Mucosa of rectum (tissue), 2 donors: ENCODE measurements around the gene DUSP1.
A peak's percentile ranks its signal among the peaks of the same experiment; 100 is the strongest.
"Not testable (repeated sequence)": the region's sequence is repeated elsewhere in the genome, so short reads cannot be mapped to it uniquely, and the experiment has no call there.

ENCODE experiments used
- H3K27ac ChIP-seq, 2 donors: one replicate each; pipeline ENCODE4 v1.7.0; 2013; ENCODE audit warnings: inconsistent platforms in 2 of 2, low read depth in 2 of 2, low read length in 2 of 2
- H3K27me3 ChIP-seq, 2 donors: one replicate each; pipeline ENCODE4 v1.7.0; 2013; ENCODE audit warnings: low read length in 2 of 2; ENCODE audit not compliant: control insufficient read depth in 2 of 2, insufficient read depth in 2 of 2
- H3K36me3 ChIP-seq, 2 donors: one replicate each; pipeline ENCODE4 v1.7.0; 2013; ENCODE audit warnings: low read length in 2 of 2; ENCODE audit not compliant: control insufficient read depth in 2 of 2, insufficient read depth in 2 of 2
- H3K4me1 ChIP-seq, 2 donors: one replicate each; pipeline ENCODE4 v1.7.0; 2013; ENCODE audit warnings: low read length in 2 of 2, mild to moderate bottlenecking in 1 of 2; ENCODE audit not compliant: control insufficient read depth in 2 of 2, insufficient read depth in 2 of 2
- H3K4me3 ChIP-seq, 2 donors: one replicate each; pipeline ENCODE4 v1.7.0; 2013; ENCODE audit warnings: low read length in 2 of 2
- H3K9ac ChIP-seq, 2 donors: one replicate each; pipeline ENCODE4 v1.7.0; 2013; ENCODE audit warnings: low read length in 2 of 2, low read depth in 1 of 2, mild to moderate bottlenecking in 1 of 2
- H3K9me3 ChIP-seq, 2 donors: one replicate each; pipeline ENCODE4 v1.7.0; 2013; ENCODE audit warnings: low read length in 2 of 2; ENCODE audit not compliant: control insufficient read depth in 2 of 2
- donor health status: healthy.
- donor health status: Normal muscosa, but diverticular disease.

DUSP1 gene, protein sequence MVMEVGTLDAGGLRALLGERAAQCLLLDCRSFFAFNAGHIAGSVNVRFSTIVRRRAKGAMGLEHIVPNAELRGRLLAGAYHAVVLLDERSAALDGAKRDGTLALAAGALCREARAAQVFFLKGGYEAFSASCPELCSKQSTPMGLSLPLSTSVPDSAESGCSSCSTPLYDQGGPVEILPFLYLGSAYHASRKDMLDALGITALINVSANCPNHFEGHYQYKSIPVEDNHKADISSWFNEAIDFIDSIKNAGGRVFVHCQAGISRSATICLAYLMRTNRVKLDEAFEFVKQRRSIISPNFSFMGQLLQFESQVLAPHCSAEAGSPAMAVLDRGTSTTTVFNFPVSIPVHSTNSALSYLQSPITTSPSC

DNA sequence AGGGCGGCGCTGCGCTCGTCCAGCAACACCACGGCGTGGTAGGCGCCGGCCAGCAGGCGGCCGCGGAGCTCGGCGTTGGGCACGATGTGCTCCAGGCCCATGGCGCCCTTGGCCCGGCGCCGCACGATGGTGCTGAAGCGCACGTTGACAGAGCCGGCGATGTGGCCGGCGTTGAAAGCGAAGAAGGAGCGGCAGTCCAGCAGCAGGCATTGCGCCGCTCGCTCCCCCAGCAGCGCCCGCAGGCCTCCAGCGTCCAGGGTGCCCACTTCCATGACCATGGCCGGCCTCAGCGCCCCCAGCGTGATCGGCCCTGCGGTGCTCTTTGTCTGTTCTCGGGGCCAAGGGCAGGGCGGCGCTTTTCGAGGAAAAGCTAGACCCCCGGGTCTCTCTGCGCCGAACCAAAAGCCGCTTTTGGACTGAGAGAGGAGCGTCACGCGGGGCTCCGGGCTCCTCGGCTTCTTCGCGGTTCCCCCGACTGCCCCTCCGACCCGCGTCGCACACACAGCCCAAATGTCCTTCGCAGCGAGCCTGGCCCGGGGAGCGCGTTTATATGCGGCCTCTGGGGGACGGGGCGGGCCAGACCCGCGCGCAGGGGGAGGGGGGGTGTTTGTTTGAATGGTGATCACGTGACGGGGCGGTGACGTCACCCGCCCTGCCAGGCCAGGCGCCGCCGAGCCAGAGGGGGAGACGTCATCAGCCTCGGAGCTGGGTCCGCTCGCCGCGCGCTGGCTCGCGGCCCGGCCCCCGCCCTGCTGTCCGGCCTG lies at the start of gene DUSP1:
DUSP1 (minus strand) TSS at position 521 of the 764 bp plus-strand sequence; CDS start at position 278, 243 bp downstream.
- Histone ChIP-seq H3K4me1 (peaks cover 64 to 65% of the 10 kb centered on the region in 2 donors), H3K4me3 (peak within 1 kb of the TSS; percentile 75 to 89), H3K36me3 (peaks cover 23 to 28% of the 10 kb centered on the region in 2 donors), H3K9me3 (no peaks in the 10 kb centered on the region), H3K27ac (peak within 1 kb of the TSS; percentile 100), H3K9ac (peak within 1 kb of the TSS; percentile 100), H3K27me3 (no peaks in the 10 kb centered on the region)

DNA sequence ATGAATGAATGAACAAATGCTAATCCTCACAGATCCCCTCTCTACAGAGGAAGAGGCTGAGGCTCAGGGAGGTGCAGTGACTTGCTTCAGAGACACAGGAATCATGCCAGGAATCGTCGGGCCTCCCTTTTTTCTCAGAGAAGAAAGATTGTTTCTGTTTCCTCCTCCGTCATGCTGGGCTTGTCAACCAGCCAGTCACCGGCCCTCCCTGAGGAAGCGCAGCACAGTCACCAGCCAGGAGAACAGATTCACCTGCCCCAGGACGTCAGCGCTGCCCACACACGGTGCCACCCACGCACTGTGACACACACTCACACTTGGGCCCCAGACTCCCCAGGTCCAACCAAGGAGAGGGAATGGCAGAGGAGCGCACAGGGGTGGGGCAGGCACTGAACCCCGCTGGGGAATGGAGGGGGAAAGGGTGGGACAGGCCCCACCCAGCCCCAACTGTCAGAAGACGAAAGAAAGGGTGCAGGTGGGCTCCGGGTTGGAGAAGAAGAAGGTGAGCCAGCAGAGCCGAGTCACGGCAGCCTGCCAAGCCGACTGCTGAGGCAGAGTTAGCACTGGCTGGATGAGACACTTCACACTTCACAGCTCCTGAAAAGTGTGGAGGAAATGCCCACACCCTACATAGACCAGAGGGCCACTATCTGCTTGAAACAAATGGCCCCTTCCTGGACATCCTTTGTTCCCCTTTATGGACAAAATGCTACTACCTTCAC lies 49.2 kb upstream of the DUSP1 start:
- Histone ChIP-seq H3K4me3 (peak overlapping the region; percentile 16 to 49), H3K9ac (peak overlapping the region in 1 of 2 donors; percentile 66), H3K27ac (peak overlapping the region; percentile 54 to 56), H3K9me3 (no peaks in the 10 kb centered on the region), H3K27me3 (no peaks in the 10 kb centered on the region), H3K36me3 (no peaks in the 10 kb centered on the region), H3K4me1 (peaks cover 8 to 15% of the 10 kb centered on the region in 2 donors)

- Histone ChIP-seq H3K27me3 (no peaks in the 10 kb centered on the region), H3K4me1 (peaks cover 8 to 15% of the 10 kb centered on the region in 2 donors), H3K4me3 (peak overlapping the region in 1 of 2 donors; percentile 7), H3K27ac (peak overlapping the region in 1 of 2 donors; percentile 56), H3K36me3 (no peaks in the 10 kb centered on the region), H3K9ac (peak overlapping the region in 1 of 2 donors; percentile 66), H3K9me3 (no peaks in the 10 kb centered on the region)
Measured at GRCh38 chr5:172819569-172819968, 48.6 kb upstream of the DUSP1 start.

GRCh38 chr5:172818081-172818480 lies 47.1 kb upstream of the DUSP1 start:
- H3K36me3 ChIP-seq, result no peaks in the 10 kb centered on the region
- no peak overlapping the region for H3K9ac ChIP-seq
- no peaks in the 10 kb centered on the region for H3K9me3 ChIP-seq
- no peak overlapping the region for H3K4me3 ChIP-seq
- no peak overlapping the region for H3K27ac ChIP-seq
- H3K27me3 ChIP-seq, result no peaks in the 10 kb centered on the region
- peaks cover 8 to 15% of the 10 kb centered on the region in 2 donors for H3K4me1 ChIP-seq

GRCh38 chr5:172817664-172818063 lies 46.7 kb upstream of the DUSP1 start:
- Histone ChIP-seq H3K36me3 (no peaks in the 10 kb centered on the region), H3K9ac (no peak overlapping the region), H3K4me3 (no peak overlapping the region), H3K4me1 (peaks cover 8 to 15% of the 10 kb centered on the region in 2 donors), H3K27ac (no peak overlapping the region), H3K27me3 (no peaks in the 10 kb centered on the region), H3K9me3 (no peaks in the 10 kb centered on the region)

- Histone ChIP-seq H3K36me3 (no peaks in the 10 kb centered on the region), H3K27me3 (no peaks in the 10 kb centered on the region), H3K9me3 (no peaks in the 10 kb centered on the region), H3K27ac (no peak overlapping the region), H3K4me1 (peaks cover 8 to 15% of the 10 kb centered on the region in 2 donors), H3K9ac (no peak overlapping the region), H3K4me3 (no peak overlapping the region)
Measured at GRCh38 chr5:172816925-172817562, 46.0 kb upstream of the DUSP1 start.

DNA sequence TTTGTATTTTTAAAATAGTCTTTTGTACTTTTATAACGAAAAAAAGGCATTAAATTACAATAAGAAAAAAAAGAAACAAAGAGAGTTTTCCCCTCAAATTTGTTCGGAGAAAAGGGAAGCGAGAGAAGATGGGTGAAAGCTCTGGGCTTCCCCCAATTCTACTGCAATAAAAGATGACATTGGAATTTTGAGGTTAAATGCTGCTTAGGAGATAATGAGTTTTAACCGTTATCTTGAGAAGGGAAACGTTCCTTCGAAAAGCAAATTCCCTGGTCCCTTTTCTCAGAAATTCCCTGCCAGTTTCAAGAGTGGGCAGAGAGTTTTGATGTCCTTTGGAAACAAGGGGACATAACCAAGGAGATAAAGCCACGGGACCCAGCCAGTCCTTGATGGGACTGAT lies 44.6 kb upstream of the DUSP1 start:
- no peak overlapping the region for H3K27ac ChIP-seq
- H3K27me3 ChIP-seq, result no peaks in the 10 kb centered on the region
- H3K4me1 ChIP-seq, result peaks cover 8 to 14% of the 10 kb centered on the region in 2 donors
- H3K9ac ChIP-seq, result no peak overlapping the region
- H3K36me3 ChIP-seq, result no peaks in the 10 kb centered on the region
- no peaks in the 10 kb centered on the region for H3K9me3 ChIP-seq
- no peak overlapping the region for H3K4me3 ChIP-seq

DNA sequence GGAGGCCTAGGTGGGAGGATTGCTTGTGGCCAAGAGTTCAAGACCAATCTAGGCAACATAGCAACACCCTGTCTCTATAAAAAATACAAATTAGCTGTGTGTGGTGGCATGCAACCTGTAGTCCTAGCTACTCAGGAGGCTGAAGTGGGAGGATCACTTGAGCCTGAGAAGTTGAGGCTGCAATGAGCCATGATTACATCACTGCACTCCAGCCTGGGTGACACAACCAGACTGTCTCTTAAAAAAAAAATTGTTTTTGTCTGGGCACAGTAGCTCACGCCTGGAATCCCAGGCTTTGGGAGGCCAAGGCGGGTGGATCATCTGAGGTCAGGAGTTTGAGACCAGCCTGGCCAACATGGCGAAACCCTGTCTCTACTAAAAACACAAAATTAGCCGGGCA lies 40.0 kb upstream of the DUSP1 start:
- H3K27me3 ChIP-seq, H3K36me3 ChIP-seq, H3K9me3 ChIP-seq, H3K4me3 ChIP-seq, H3K27ac ChIP-seq, H3K9ac ChIP-seq, H3K4me1 ChIP-seq: not testable (repeated sequence)

GRCh38 chr5:172809774-172810173 lies 38.8 kb upstream of the DUSP1 start:
- H3K9me3 ChIP-seq, result no peaks in the 10 kb centered on the region
- H3K27ac ChIP-seq, result no peak overlapping the region
- no peaks in the 10 kb centered on the region for H3K27me3 ChIP-seq
- H3K4me3 ChIP-seq, result no peak overlapping the region
- no peaks in the 10 kb centered on the region for H3K36me3 ChIP-seq
- H3K9ac ChIP-seq, result no peak overlapping the region
- H3K4me1 ChIP-seq, result peaks cover 8 to 9% of the 10 kb centered on the region in 2 donors
